Left lobe of liver (tissue), 2 donors: ENCODE data around the gene CHRNA1. TPM values are rescaled to one million over a fixed set of nuclear protein-coding genes. Genes with fewer than 3 reads are reported as not detected.

Source experiments
- ATAC-seq: fragments of 200-7000 bp; cut with Tn5 transposase; one replicate; pipeline ENCODE4 v1.9.1; 2020; ENCODE audit warnings: mild to moderate bottlenecking, moderate library complexity
- DNase-seq: peaks from one replicate; pipeline ENCODE4 v3.0.0-alpha.2; 2020; ENCODE audit warnings: low spot score
- total RNA-seq: library from RNA; stranded (reverse); gene quantifications from one replicate; pipeline ENCODE4 v1.2.1, GENCODE V29; 2021
- donor health status: DM: no; HTN: no; CAD: no; lungs with moderate emphysema.
- donor health status: DM: no; HTN: yes; CAD: no.

CHRNA1 gene
- total RNA-seq, 1 donor from 2014 or later: not detected

- ATAC-seq (no peak), DNase-seq (no peak)
Observed at GRCh38 chr2:174784316-174784715, 20.0 kb upstream of the CHRNA1 start.

DNA sequence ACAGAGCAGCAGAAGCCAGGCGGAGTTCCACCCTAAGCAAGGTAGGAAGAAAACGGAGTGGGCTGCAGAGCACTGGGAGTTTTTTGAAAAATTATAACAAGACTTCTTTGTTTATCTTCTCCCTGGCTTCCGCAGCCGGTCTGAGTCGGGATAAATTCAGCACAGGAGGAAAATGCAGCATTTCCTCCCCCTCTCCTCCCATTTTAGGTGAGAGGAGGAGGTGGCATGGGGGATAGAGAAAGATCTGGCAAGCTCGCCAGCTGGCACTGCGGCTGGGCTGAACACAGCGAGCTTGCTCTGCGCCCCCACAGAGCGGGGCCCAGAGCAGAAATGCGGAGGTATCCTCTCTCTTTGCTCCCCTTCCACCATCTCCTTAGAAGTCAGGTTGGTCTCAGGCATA lies 17.7 kb upstream of the CHRNA1 start:
- ATAC-seq (no peak), DNase-seq (no peak)

GRCh38 chr2:174781298-174781697 lies 17.0 kb upstream of the CHRNA1 start:
- no peak for ATAC-seq
- DNase-seq: no peak

DNA sequence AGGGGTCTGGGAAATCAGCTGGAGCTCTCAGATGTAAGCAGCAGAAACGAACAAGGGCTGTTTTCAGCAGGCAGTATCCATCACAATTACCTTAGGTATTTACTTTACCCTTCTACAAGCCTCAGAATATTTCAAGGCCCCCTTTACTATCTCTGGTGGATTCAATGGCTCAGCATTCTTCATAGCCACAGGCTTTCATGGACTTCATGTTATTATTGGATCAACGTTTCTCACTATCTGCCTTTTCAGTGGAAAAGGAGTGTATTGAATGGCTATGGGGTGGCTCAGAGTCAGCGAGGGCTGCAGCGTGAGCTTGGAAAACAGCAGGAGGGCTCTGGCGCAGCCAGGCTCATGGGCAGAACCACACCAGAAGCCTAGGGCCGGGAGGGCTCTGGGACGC lies 16.6 kb upstream of the CHRNA1 start:
- DNase-seq (no peak), ATAC-seq (no peak)

GRCh38 chr2:174780191-174780840 lies 16.0 kb upstream of the CHRNA1 start:
- no peak for DNase-seq
- no peak for ATAC-seq

DNA sequence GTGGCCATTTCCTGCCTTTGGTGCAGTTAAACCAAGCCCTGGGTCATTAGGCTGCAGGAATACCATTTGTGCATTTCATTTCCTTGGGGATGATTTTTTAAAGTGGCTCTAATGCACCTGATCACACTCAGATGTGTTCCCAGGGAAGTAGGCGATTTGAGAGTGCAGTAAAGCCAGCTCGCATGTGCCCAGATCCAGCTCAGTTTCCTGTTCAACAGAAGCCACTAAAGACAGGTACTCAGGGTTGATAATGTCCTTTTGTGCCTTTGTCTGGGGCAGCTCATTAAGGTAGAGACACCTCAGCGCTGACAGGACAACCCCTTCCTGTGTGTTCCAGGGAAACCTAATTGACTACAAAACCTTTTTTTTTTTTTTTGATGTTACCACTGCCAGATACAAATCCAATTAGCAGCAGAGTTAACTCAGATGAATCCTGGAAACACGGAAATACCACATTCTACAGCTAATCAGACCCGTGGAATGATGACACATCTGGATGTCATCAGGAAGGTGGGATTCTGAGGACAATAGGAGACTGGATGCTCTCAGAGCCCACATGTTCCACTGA lies 15.2 kb upstream of the CHRNA1 start:
- DNase-seq: no peak
- no peak for ATAC-seq

DNA sequence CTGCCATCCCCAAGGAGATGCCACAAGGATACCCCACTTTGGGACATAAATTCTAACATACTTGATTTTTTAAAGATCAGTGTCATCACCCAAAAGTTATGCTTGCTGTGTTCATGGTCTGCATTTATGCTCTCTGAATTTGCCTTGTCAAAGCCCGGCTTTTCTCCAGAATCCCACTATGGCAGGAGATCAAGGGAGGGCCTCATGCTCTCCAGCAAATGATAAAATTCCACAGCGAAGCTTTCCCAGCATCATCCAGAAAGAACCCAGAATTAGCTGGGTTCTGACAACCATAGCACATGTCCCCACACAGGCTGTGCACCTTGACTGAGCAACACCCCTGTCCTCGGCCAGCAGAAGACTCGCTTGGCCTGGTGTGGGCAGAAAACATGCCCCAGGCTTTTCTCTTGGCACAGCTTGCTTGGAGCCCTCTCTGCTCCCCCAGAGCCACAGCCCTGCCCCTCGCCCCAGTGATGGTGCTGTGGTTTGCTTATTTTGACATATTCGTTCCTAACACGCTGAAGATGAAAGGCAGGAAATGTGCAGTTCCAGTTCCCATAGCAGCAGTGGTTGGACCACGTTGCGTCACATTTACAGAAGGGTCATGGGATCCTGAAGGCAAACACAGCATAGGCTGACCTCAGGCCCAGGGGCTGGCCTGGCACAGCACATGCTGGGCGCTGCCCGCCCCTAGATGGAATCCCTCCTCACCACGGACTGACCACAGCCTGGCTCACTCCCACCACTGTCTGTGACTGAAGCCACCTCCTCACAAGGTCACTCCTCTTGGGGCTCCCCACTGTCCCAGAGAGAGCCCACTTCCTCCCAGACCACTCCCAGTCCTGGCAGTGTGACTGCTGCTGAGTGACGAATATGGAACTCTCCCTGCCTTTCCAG lies 14.1 kb upstream of the CHRNA1 start:
- peak; percentile 48 for ATAC-seq

GRCh38 chr2:174777347-174778084 lies 13.2 kb upstream of the CHRNA1 start:
- DNase-seq (no peak), ATAC-seq (no peak)

More for the DNA sequence above, 14.1 kb upstream of the CHRNA1 start:
- no peak for DNase-seq

DNA sequence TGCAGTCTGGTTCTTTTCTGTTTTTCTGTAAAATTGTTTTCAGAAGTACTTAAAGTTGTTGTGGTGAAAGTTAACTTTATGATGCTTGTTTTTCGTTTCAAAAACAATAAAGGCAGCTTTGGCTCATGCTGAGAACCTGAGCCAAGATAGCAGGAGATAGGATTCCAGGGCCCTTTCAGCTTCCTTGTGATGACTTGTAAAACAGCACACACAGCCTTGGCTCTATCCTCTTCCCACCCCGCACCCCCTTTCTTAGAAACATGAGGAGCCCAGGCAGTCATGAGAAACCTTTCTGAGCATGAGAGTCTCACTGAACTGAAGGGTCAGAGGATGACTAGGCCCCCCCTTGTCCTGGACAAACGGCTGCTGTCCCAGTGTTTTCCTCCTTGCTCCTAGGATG lies 12.4 kb upstream of the CHRNA1 start:
- no peak for DNase-seq

GRCh38 chr2:174776223-174776622 lies 12.0 kb upstream of the CHRNA1 start:
- DNase-seq: no peak

More for the DNA sequence above, 12.4 kb upstream of the CHRNA1 start:
- ATAC-seq: no peak

GRCh38 chr2:174775571-174775980 lies 11.3 kb upstream of the CHRNA1 start:
- DNase-seq (no peak), ATAC-seq (no peak)

More at GRCh38 chr2:174776223-174776622, 12.0 kb upstream of the CHRNA1 start:
- ATAC-seq: no peak

- DNase-seq (no peak), ATAC-seq (no peak)
Observed at GRCh38 chr2:174774886-174775285, 10.6 kb upstream of the CHRNA1 start.

DNA sequence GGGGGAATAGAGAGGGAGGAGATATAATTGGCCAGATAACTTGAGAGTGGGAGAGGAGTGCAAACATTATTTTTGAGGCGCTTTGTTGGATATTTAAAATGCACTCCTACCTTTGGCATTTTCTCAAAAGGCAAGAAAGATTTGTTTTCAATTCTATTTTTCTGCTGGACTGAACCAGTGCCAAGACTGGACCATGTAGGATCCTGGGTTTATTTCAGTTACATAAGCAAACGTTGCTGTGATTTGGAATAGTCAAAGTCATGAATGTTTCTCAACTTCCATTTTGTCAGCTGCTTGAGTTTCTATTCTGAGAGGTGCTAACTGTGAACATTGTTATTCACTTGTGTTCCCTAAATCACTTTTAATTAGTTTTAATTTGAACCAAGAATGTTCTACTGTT lies 8.9 kb upstream of the CHRNA1 start:
- no peak for ATAC-seq
- DNase-seq: no peak

DNA sequence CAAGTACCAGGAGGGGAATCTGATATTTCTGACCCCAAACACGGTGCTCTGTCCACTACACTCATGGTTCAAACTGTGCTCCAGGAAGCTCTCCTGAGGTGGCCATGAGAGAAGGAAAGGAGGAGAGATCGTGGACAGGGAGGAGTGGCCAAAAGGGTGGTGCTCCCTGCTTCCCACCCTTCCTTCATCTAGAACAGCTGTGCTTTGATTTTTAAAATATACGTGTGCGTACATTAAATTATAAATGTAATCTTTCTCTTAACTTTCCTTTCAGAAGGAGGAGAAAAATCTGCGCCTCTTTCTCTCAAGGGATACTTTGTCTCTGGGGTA lies 8.2 kb upstream of the CHRNA1 start:
- ATAC-seq (no peak), DNase-seq (no peak)

DNA sequence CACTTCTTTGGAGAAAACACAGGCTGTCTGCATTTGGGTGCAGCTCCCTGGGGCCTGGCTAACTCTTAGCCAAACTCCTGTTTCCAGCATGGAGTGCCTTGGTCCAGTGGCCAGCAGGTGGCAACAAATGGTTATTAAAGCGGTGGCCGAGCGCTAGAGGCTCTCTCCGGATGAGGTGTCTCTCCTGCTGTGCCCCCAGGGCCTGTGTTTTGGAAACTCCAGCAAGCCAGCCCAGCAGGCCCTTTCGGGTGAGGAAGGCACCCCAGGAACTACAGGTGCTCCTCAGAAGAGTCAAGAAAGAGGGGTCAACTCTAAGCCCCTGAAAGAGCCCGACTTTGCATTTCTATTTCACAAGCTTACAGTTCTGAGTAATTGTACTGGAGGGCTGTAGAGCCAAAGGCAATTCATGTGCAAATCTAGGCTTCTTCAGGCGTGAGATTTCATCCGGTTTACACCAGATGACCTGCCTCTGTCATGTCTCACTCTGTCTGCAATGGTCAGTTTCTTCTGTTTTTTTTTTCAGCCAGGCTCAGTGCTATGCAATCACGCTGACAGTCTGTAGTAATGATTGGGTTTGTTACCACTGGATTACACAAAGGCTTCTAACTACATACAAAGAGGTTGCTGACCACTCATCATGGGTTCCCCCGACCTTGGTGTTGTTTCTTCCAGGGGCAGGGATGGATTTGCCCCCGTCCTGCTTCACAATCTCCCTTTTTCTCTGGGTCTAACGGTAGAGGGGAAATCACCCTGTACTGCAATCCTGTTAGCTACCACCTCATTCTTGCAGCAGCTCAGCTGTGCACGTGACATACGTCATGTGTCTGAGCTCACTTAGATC lies 7.6 kb upstream of the CHRNA1 start:
- DNase-seq (peak; percentile 71), ATAC-seq (peak; percentile 99)

DNA sequence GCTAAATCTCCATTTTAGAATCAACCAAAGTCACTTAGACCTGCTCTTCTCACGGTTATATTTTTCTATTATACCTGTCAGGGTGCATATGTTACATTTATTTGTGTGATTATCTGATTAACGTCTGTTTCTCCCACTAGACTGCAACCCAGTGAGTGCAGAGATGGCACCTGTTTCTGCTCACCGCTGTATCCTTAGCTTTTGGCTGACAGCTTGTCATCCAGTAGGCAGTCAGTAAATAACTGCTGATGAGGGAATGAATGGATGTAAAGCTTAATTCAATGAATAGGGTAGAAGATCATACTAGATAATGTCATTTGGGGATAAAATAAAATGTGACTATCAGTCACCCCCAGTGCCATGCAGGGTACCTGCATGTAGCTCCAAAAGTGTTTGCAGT lies 6.9 kb upstream of the CHRNA1 start:
- DNase-seq (no peak), ATAC-seq (no peak)

DNA sequence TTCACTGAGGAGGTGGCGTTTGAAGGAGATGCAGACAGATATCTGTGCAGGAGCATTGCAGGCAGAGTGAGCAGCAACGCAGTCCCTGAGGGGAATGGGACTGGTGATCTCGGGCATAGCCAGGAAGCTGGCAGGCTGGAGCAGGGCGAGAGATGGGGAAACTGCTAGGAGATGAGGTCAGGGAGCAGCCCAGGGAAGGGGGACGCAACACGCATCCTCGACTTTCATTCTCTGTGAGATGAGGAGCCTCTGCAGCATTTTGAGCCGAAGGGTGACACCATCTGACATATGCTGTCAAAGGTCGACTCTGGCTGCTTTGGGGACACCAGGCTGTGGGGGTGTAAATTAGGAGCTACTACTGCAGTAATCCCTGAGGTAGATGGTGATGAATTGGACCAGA lies 4.3 kb upstream of the CHRNA1 start:
- ATAC-seq: no peak
- no peak for DNase-seq

DNA sequence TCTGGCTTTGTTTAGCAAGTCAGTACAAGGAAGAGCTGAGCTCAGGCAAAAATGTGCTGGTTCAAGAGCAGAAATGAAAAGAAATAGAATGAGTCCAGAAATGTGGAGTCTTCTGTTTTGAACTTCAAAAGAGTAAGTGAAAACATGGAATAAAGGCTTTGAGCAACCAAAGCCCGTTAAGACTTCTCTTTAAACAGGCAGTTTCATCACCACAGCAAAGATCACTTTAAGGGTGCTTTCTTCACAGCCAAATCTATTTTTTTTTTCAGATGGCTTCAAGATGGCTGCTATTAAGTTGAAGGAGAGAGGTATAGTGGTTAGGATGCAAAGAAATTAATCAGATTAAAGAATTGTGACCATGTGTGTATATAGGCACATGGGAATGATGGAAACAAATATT lies 2.0 kb upstream of the CHRNA1 start:
- no peak for ATAC-seq
- DNase-seq: no peak

- no peak for ATAC-seq
Observed at GRCh38 chr2:174765576-174765975, 1.3 kb upstream of the CHRNA1 start.

DNA sequence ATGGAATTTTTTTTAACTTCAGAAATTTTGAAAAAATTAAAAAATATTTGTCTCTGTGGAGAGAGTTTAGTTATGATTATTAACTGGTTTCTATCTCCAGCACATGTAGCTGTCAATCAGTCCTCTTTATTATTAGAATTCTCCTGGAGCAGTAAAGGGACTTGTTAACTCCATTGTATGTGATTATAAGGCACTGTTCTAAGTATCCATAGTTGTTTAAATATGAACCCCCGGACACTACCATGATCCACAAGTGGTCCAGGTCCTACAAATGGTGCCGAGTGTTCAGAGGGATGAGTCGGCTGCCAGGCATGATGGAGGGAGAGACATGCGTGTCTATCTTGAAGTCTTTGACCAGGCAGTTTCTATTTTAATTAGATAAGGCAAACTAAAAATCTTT lies 492 bp downstream of the CHRNA1 start:
- ATAC-seq (no peak), DNase-seq (no peak)

More at GRCh38 chr2:174765576-174765975, 1.3 kb upstream of the CHRNA1 start:
- no peak for DNase-seq
